K562 (cell line): Measurements from ENCODE around the gene CFAP298. TPM values are rescaled to one million over a fixed set of nuclear protein-coding genes. Genes with fewer than 3 reads are reported as not detected.

ENCODE experiments used
- ATF6 ChIP-seq: sonication (generic); formaldehyde crosslinking; IDR thresholded peaks from 2 replicates; pipeline ENCODE4 v1.4.0; 2020; ENCODE audit warnings: mild to moderate bottlenecking, missing genetic modification reagents
- CBX1 ChIP-seq: sonication (generic); IDR thresholded peaks from 2 replicates; pipeline ENCODE4 v1.6.1; 2016; ENCODE audit warnings: antibody characterized with exemption, low read depth, mild to moderate bottlenecking
- FOXA1 ChIP-seq: fragments of 450-650 bp; IDR thresholded peaks from 2 replicates; pipeline ENCODE4 v1.6.1; 2016; ENCODE audit warnings: mild to moderate bottlenecking, borderline replicate concordance
- FOXA3 ChIP-seq, 2 experiments: fragments of 450-650 bp in 1 of 2; sonication (generic) in 1 of 2; formaldehyde crosslinking; IDR thresholded peaks in 1 of 2; conservative IDR thresholded peaks in 1 of 2; 2 replicates each; pipeline versions ENCODE4 v1.4.0 to v1.8.0; 2020 to 2022; ENCODE audit warnings: mild to moderate bottlenecking in 2 of 2, missing genetic modification reagents in 1 of 2
- FOXJ3 ChIP-seq: sonication (generic); formaldehyde crosslinking; IDR thresholded peaks from 2 replicates; pipeline ENCODE4 v1.4.0; 2020; ENCODE audit warnings: mild to moderate bottlenecking, missing genetic modification reagents
- GABPB2 ChIP-seq: fragments of 250-450 bp; sonication (Bioruptor Pico); conservative IDR thresholded peaks from 2 replicates; pipeline ENCODE4 v1.5.1; 2021; ENCODE audit warnings: mild to moderate bottlenecking
- HNRNPUL1 ChIP-seq: fragments of 200-400 bp; formaldehyde crosslinking; IDR thresholded peaks from 2 replicates; pipeline ENCODE4 v1.6.1; 2017; ENCODE audit warnings: low read length
- NCOA1 ChIP-seq: fragments of 450-650 bp; IDR thresholded peaks from 2 replicates; pipeline ENCODE4 v1.6.1; 2016; ENCODE audit warnings: low read depth
- PTBP1 ChIP-seq: fragments of 200-400 bp; formaldehyde crosslinking; IDR thresholded peaks from 2 replicates; pipeline ENCODE4 v1.6.1; 2017; ENCODE audit warnings: low read depth, low read length
- RAD51 ChIP-seq: fragments of 450-650 bp; IDR thresholded peaks from 2 replicates; pipeline ENCODE4 v1.7.1; 2016; ENCODE audit warnings: low read depth, mild to moderate bottlenecking, borderline replicate concordance
- SIRT6 ChIP-seq: IDR thresholded peaks from one replicate; pipeline ENCODE4 v1.6.1; 2012; ENCODE audit warnings: low read depth, mild to moderate bottlenecking, control low read depth, inconsistent platforms, low read length, moderate library complexity
- SMAD2 ChIP-seq: fragments of 150-350 bp; IDR thresholded peaks from 2 replicates; pipeline ENCODE4 v1.6.1; 2014; ENCODE audit warnings: low read depth, mild to moderate bottlenecking, low read length
- SMC3 ChIP-seq: conservative IDR thresholded peaks from 2 replicates; pipeline ENCODE4 v1.6.1; 2011; ENCODE audit warnings: low read depth, low read length, improper control_type of control experiment; ENCODE audit not compliant: insufficient read depth
- TEAD2 ChIP-seq: fragments of 450-650 bp; IDR thresholded peaks from 2 replicates; pipeline ENCODE4 v1.6.1; 2016; ENCODE audit warnings: missing genetic modification characterization, control low read depth, missing compliant biosample characterization
- THAP7 ChIP-seq: fragments of 250-450 bp; sonication (Bioruptor Pico); IDR thresholded peaks from 2 replicates; pipeline ENCODE4 v1.5.0; 2021
- THRAP3 ChIP-seq: fragments of 450-650 bp; IDR thresholded peaks from 2 replicates; pipeline ENCODE4 v1.6.1; 2016; ENCODE audit warnings: mild to moderate bottlenecking, inconsistent platforms, borderline replicate concordance
- TOE1 ChIP-seq, 2 experiments: fragments of 450-650 bp in 1 of 2; sonication (generic) in 1 of 2; formaldehyde crosslinking in 1 of 2; IDR thresholded peaks; 2 replicates each; pipeline versions ENCODE4 v1.7.1 to v1.8.0; 2016 to 2022; ENCODE audit warnings: borderline replicate concordance in 2 of 2, mild to moderate bottlenecking in 2 of 2, antibody characterized with exemption in 1 of 2, inconsistent platforms in 1 of 2, low read depth in 1 of 2, missing genetic modification reagents in 1 of 2, moderate library complexity in 1 of 2
- USF1 ChIP-seq: sonication (generic); formaldehyde crosslinking; IDR thresholded peaks from 2 replicates; pipeline ENCODE4 v1.9.0; 2022; ENCODE audit warnings: mild to moderate bottlenecking, missing genetic modification reagents
- ZMIZ1 ChIP-seq, 2 experiments: fragments of 150-350 bp in 1 of 2; IDR thresholded peaks; 2 replicates each; pipeline ENCODE4 v1.6.1; 2012 to 2016; ENCODE audit warnings: low read depth in 2 of 2, low read length in 2 of 2, mild to moderate bottlenecking in 1 of 2, moderate library complexity in 1 of 2
- ZNF77 ChIP-seq: fragments of 250-450 bp; sonication (Bioruptor Pico); IDR thresholded peaks from 2 replicates; pipeline ENCODE4 v1.5.0; 2020
- polyA plus RNA-seq, 8 experiments: library from polyadenylated mRNA; depleted of rRNA in 4 of 8; stranded (reverse) in 5 of 8; unstranded in 3 of 8; fragments of >200 nt; fragmentation: Nextera tagmentation in 2 of 8; fragmentation: Illumina TruSeq in 1 of 8; extraction: Ambion mirVana in 2 of 8; extraction: Trizol in 1 of 8; gene quantifications; 2 replicates each; pipeline versions ENCODE4 v1.2.1 to v1.2.3, GENCODE V29; 2011 to 2014; ENCODE audit warnings: inconsistent platforms in 1 of 8, missing spikeins in 1 of 8
- total RNA-seq, 7 experiments: library from RNA; depleted of rRNA in 6 of 7; stranded (reverse); fragments of >200 nt in 6 of 7; fragmentation: Illumina TruSeq in 2 of 7; extraction: Trizol in 2 of 7; gene quantifications; 2 replicates each; pipeline versions ENCODE4 v1.2.1 to v1.2.3, GENCODE V29; 2011 to 2021; ENCODE audit warnings: low replicate concordance in 1 of 7

CFAP298 gene
- total and polyA plus RNA-seq, 9 of the 15 experiments (the other 6 are each of a cell fraction or from before 2014, with no cell fraction given) = 31.4 to 178 (median 89.7) TPM

GRCh38 chr21:32562426-32562825, 49.8 kb downstream of the CFAP298 start (continued):
- TF ChIP-seq ZMIZ1 (IDR thresholded peaks at IDR 0.05; ENCODE audit: low read depth in 2 of 2, low read length in 2 of 2) = no peak
- TF ChIP-seq SMAD2 = no peak
- TF ChIP-seq ZNF77 = no peak
- no peak for TF ChIP-seq THAP7 (CRISPR knock-in tag)
- no peak for TF ChIP-seq FOXA3 (CRISPR knock-in tag; conservative IDR thresholded peaks at IDR 0.05 in 1 of 2, IDR thresholded peaks at IDR 0.05 in 1 of 2)
- no peak for TF ChIP-seq TOE1 (IDR thresholded peaks at IDR 0.05; ENCODE audit: borderline replicate concordance)
- TF ChIP-seq TOE1 (CRISPR knock-in tag; IDR thresholded peaks at IDR 0.05; ENCODE audit: borderline replicate concordance, low read depth) = no peak
- TF ChIP-seq RAD51 = peak; percentile 14; the same call in 1 of the 2 replicates
- TF ChIP-seq SIRT6 = no peak
- TF ChIP-seq GABPB2 (CRISPR knock-in tag) = no peak
- TF ChIP-seq USF1 = peak; percentile 43; the same call in 1 of the 2 replicates
- peak; percentile 76 for TF ChIP-seq SMC3
- TF ChIP-seq THRAP3 = no peak
- no peak for TF ChIP-seq FOXA1
- no peak for TF ChIP-seq CBX1
- TF ChIP-seq FOXJ3 (CRISPR knock-in tag) = no peak
- no peak for TF ChIP-seq TEAD2 (tag)
- no peak for TF ChIP-seq HNRNPUL1
- no peak for TF ChIP-seq ATF6
- no peak for TF ChIP-seq PTBP1
- no peak for TF ChIP-seq NCOA1
